ENCODE measurements around the gene IL12RB1.

Gene IL12RB1

DNA sequence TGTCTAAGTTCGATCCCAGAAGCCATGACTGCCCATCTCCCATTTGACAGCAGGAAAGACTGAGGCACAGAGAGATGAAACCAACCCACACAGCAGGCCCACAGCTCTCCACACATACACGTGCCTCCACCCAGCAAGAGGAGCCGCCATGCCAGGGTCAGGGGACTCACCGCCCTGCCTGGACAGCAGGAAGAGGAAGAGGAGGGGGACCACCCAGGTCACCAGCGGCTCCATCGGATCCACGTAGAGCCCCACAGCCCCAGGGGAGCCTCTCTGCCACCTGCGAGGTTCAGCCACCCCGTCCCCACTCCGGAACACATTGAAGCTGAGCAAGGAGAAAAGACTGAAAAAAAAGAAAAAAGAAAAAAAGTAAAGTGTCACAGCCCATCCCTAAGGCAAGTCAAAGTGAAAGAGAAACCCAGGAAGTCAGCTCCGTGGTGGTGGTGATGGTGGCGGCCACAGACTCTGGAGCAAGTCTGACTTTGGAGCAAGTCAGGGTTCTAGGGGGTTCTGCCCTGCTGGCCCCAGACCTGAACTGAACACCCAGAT lies at the start of gene IL12RB1:
IL12RB1 (minus strand) TSS at position 345 of the 549 bp plus-strand sequence; CDS start at position 234, 111 bp downstream.
- peak; percentile 84 for DNase-seq

DNA sequence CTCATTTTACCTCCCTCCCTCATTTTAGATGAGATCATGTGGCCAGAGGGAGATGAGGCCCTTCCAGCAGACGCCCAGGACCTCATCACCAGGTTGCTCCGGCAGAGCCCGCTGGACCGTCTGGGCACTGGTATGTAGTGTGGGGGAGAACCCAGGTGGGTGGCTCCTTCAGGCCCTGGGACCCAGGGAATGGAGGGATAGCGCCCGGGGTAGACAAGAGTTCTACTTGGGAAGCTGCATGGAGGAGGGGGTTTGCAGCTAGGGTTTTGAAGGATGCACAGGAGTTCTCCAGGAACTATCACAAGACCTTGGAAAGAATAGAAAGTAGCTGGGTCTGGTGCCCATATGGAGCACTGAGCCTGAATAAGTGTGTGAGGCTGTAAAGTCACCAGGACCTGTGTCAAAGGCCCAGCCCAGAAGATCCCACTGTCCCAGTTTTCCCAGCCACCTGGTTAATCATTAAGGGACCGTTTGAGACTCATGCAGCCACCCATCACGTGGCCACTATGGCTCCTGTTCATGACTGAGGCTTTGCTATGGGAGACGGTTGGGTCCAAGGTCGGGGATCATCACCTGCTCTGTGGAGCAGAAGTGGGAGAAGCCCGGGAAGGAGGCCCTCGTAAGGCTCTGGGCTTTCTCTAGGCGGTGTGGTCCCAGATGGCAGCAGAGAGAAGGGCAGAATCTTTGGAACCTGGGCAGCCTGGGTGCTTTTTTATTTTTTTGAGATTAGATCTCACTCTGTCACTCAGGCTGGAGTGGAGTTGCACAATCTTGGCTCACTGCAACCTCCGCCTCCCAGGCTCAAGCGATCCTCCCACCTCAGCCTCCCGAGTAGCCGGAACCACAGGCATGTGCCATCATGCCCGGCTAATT lies 49.2 kb upstream of the IL12RB1 start:
- DNase-seq: no peak

DNA sequence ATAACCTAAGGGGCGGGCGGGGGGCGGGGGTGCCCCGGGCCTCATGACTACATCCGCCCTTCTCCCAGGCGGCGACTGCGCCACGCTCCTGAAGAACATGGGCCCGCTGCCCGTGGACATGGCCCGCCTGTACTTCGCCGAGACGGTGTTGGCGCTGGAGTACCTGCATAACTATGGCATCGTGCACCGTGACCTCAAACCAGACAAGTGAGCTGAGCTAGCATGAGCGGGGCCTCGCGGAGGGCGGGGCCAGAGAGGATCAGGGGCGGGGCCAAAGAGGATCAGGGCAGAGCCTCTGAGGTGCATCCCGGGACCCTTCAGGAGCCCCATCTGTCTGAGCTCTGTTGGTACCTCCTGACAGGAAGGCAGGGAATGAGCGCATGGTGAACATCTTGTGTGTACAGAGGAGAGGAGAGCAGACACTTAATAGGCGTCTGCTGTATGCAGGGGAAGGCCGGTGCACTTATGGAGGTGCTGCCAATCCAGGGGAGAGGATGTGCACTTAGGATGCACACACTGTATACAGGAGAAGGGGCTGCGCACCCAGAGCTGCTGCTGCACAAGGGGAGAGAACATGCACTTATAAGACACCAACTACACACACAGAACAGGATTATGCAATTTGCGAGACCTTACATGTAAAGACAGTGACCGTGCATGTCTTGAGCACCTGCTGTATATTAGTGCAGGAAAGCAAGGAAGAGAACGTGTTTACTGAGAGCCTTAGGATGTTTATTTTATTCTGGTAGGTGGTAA lies 45.3 kb upstream of the IL12RB1 start:
- no peak for DNase-seq

DNA sequence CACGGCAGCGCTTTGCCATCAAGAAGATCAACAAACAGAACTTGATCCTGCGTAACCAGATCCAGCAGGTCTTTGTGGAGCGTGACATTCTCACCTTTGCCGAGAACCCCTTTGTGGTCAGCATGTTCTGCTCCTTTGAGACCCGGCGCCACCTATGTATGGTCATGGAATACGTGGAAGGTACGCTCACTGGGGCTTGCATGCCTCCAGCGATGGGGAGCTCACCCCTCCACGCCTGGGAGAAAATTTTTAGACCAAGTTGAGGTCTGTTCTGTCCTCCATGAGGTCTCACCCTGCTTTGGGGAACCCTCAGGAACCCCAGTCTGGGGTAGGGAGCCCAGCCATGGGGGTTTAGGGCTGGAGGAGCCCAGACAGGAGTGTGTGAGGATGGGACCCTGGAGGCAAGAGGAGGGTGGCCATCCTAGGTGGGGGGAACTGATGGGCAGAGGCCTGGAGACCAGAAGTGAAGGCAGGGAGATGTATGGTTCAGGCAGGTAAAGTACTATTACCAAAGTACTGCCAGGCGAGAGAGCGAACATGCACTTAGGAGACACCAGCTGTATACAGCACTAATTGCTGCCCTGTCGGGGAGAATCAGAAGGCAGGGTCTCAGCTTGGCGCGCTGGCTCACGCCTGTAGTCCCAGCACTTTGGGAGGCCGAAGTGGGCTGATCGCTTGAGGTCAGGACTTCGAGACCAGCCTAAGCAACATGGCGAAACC lies 43.9 kb upstream of the IL12RB1 start:
- no peak for DNase-seq

DNA sequence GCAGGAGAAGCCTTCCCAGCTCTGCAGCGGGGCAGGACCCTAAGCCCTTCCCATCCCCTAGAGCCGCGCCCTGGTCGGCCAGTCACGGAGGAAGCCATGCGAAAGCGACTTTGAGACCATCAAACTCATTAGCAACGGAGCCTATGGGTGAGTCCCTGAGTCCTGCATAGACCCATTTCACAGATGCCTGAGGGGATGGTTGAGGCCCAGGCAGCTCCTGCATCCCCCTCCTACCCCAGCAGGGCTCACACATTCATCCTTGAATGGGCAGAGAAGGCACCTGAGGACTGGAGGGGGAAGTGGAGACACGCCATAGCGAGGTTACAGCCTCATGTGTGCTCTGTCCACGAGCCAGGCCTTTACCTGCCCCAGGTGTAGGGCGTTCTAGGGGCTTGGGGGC lies 42.1 kb upstream of the IL12RB1 start:
- no peak for DNase-seq

DNA sequence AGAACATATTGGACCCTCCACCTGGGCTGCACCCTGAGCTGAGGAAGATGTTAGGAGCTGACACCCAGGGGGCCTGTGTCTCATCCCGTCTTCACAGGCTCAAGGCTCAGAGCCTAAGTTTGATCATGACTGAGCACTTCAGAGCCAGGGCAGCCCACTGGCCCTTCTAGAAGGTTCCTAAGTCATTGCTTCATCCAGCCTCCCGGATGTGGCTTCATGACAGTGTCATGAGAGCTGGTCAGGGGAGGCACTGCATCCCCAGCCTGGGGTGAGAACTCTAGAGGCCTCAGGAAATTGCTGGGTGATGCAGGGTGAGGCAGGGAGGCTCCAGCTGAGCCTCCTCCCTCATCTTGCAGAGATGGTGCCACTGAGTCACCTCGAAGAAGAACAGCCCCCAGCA lies 41.3 kb upstream of the IL12RB1 start:
- DNase-seq: no peak

DNA sequence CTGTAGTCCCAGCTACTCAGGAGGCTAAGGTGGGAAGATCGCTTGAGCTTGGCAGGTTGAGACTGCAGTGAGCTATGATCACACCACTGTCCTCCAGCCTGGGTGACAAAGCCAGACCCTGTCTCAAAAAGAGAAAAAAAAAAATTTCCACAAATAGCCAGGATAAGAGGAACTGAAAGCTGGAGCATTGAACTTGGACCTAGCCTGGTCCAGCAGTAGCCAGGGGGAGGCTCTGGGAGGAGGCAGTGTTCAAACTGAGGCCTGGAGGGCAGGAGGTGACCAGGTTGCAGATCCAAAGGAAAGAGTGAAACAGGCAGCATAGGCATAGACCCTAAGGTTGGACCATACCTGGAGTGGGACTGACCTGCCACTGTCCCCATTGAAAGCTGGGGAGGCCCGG lies 39.4 kb upstream of the IL12RB1 start:
- DNase-seq: no peak

DNA sequence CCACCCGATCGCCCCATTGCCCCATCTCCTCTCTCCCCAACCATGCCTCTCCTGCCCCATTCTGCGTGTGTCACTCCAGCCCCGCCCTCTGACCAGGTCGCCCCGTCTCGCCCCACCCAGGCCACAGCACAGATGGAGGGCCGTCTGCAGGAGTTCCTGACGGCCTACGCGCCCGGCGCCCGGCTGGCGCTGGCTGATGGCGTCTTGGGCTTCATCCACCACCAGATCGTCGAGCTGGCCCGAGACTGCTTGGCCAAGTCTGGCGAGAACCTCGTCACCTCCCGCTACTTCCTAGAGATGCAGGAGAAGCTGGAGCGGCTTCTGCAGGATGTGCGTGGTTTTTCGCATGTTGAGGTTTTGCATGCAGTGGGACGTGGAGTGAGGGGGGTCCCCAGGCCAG lies 37.1 kb upstream of the IL12RB1 start:
- no peak for DNase-seq

DNA sequence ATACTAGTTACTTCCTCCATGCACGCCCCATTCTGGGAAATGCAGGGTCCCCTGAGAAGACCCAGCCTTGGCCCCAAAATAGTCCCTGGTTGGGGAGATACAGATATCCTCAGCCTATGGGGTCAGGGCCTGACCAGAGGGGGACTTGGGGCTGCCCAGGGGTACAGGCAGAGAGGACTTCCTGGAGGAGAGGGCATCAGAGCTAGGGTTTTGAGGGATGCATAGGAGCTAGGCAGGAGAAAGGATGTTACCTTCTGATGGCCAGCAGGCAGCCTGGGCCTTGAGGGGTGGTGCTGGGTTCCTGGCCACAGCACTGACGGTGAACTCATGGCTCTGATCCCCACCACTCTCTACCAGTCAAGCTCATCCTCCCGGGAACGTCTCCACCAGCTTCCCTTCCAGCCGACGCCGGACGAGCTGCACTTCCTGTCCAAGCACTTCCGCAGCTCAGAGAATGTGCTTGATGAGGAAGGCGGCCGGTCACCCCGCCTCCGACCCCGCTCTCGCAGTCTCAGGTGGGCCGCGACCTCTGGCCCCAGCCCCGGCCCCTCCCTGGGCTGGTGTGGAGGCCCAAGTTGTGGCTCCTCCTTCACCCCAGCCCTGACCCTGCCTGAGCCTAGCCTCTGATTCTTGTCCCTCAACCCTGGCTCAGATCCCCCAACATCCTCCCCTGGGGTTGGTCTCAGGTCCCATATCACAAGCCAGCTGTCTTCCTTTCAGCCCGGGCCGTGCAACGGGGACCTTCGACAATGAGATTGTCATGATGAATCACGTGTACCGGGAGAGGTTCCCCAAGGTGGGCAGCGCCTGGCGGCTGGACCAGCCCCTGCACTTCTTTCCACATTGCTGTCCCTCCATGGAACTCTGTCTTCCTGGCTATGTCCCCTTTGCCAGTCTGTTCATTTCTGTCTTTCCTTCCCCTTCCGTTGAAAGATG lies 36.4 kb upstream of the IL12RB1 start:
- no peak for DNase-seq

DNA sequence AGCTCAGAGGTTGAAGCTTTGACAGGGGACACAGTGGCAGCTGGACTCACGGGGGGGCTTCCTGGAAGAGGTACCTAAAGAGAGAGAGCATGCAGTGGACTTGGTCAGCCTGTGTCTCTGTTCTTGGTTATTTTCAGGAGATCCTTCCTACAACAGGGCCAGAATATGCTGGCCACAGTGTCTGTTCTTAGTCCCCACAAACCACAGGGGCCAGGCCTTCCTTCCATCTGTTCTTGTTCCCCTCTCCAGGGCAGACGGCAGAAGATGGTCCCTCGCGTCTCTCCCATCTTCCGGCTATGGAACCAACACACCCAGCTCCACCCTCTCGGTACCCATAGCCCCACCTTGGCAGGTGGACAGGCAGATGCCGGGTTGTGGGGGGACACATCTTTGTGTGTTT lies 35.7 kb upstream of the IL12RB1 start:
- no peak for DNase-seq

DNA sequence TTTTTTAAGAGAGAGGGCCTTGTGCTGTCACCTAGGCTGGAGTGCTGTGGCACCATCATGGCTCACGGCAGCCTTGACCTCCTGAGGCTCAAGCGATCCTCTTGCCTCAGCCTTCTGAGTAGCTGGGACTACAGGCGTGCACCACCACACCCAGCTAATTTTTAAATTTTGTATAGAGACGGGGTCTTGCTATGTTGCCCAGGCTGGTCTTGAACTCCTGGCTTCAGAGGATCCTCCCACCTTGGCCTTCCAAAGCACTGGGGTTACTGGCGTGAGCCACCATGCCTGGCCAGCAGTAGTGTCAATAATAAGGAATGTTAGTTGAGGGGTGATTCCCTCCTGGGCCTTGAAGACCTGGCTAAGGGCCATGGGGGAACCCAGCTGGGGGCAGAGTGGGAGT lies 34.4 kb upstream of the IL12RB1 start:
- no peak for DNase-seq

DNA sequence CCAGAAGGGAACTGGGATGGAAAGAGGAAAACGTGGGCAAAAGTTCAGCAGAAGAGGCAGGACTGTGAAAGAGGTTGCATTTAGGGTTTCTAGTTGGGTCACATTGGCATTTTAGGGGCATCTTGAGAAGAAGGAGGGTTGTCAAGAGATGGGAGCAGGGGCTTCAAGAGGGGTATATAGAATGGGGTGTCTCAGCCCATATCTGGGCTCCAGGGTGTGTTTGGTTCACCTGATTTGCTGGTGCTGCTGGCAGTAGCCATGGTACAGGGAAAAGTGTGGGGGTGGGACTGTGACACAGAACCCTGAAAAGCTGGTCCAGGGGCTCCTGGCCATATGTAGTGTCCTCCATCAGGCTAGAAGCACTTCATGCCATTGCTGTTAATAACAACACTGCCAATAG lies 33.4 kb upstream of the IL12RB1 start:
- no peak for DNase-seq

DNA sequence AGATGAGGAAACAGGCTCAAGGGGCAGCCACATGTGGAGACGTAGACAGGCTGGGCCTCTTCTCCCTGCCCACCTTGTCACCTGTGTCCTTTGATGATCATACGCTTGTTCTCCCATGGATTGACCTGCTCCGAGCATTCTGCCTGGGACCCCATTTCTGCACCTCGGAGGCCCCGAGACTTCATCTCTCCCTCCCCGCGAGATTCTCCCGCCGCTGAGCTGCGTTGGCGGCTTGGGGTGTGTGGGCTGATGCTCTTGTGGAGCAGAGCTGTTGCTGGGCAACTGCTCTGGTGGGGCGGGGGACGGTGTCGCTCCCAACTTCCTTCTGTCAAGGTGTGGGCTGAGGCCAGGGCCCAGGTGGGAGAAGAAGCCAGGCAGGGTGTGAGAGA lies 33.0 kb upstream of the IL12RB1 start:
- DNase-seq: peak; percentile 86

DNA sequence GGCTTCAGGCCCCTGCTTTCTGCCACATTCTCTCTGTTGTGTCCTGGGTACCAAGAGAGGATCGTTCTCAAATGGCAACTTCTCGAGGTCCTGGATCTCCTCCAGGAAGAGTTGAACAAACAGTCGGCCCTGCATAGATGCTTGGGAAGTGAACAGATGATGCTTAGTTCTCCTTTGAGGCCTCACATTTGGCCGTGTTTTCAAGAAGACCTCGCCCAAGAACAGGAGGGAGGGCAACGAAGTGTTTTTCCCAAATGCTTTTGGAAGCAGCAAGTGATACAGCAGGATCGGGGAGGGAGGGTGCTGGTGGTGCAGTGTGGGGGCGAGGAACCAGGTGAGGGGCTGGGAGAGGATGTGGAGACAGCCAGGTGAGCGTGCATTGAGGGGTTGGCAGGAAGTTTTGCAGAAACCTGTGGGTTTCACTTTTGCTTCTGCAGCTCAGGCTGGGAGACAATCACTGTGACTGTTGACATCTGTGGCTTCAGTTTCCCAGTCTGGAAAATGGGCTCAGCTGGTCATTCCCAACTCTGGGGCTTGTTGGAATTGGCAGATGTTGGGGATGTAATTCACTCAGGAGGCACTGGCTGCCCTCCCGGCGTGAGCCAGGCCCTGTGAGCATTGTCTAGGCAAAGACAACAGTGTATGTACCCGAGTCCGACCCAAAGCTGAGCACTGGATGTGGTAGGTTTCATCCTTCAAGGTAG lies 32.4 kb upstream of the IL12RB1 start:
- DNase-seq: peak; percentile 83

DNA sequence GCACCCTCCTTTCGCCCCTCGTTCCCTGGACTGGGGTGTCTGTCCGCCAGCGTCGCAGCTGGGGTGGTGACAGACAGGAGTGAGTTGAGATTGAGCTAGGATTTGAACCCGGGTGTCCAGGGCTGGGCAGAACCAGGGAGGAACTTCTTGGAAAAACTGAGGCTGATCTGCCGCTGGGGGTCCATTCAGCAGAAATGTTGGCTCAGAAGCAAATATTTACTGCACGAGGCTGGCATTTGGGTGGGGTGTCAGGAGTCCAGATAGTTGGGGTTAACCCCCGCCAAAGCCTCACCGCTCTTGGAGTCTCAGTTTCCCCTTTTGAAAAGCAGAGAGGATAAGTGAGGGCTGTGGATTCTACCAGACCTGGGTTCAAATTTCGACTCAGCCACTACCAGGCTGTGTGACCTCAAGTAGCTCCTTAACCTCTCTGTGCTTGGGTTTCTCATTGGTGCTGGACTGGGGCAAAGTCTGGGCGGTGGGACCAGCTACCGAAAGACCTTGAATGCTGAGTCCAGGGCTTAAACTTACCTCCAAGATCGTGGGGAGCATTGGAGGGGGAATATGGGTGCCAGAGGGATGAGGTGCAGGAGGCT lies 31.8 kb upstream of the IL12RB1 start:
- DNase-seq: no peak

DNA sequence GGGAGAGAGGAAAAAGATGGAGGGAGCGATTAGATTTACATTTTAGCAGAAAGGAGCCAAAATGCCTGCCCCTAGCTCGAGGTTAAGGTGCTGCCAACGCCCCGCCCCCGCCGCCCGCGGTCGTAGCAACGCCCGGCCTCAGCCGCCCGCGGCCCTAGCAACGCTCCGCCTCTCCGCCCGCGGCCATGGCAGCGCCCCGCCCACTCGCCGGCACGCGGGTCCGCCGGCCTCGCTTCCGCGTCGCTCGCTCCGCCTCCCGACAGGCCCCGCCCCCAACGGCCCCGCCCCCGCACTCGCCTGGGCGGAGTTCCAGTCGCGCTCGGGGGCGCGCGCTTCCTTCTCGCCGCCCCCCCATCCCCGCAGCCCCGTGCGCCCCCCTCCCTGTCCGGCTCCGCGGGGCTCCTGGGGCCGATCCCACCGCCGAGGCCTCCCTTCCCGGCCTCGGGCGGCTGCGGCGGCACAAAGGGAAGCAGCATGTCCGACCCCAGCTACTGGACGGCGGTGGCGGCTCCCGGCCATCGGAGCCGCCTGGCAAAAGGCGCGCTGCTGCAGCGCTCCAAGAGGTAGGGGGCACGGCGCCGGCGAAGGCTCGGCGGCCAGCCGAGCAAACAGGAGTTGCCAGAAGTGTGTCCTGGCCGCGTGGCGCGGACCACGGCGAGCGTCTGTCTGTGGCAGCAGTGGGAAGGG lies 31.1 kb upstream of the IL12RB1 start:
- DNase-seq: peak; percentile 98

DNA sequence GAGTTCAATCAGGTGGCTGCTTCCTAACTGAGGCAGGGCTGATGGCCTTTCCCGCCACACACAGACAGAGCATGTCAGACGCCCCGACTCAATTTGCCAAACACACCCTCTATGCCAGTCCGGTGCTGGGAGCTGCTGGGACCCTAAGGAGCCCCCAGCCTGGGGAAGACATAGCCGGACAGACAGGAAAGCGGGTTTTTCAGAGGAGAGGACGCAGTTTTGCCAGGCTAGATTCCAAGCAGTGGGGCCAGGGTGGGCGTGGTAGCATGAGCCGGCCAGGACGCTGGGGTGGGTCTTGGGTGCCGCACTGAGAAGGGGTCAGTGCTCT lies 30.6 kb upstream of the IL12RB1 start:
- DNase-seq: no peak

DNA sequence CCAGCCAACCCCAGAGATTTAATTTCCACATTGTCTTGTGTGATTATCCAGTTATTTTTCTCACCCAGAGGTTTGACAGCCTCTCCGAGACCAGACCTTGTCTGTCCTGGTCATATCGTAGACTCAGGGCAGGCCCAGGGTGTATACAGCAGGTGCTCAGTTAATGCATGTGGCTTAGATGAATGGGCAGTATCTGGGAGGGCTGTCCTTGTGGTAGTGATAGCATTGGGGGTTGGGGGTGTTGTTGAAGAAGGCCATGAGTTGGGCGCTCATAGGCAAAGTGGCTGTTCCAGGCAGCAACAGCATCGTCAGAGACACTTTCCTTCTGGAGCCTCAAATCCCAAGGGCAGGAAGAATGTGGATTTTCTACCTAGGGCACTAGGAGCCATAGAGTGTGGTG lies 27.7 kb upstream of the IL12RB1 start:
- no peak for DNase-seq

DNA sequence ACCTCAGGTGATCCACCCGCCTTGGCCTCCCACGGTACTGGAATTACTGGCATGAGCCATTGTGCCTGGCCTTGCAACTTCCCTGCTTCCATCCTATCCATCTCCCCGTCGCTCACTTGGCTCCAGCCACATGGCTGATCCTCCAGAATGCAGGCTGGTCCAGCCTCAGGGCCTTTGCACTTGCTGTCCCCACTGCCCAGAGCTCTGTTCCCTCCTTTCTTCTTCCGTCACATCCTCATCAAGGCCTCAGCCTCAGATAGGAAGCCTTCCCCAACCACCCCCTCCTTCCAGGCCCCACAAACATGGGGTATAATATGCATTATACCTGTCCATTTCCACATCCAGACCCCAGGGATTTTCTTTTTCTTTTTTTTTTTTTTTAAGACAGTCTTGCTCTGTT lies 27.1 kb upstream of the IL12RB1 start:
- no peak for DNase-seq

DNA sequence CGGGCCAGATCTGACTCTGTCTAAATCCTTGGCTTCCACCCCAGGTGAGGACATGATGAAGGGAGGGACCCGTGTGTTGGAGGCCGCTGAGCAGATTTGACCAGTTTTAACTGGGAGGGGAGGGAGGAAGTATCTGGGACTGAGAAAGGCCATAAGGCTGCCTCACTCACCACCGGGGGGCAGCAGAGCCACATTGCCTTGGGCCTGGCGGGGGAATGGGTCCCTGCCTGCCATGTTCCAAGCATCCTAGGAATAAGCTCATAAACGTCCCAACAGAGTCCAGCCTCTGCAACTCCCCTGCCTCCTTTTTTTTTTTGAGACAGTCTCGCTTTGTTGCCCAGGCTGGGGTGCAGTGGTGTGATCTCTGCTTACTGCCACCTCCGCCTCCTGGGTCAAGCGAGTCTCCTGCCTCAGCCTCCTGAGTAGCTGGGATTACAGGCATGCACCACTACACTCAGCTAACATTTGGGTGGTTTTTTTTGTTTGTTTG lies 26.3 kb upstream of the IL12RB1 start:
- peak; percentile 92 for DNase-seq

Data from activated effector memory CD4-positive, alpha-beta T cell treated with anti-CD3 and anti-CD28 coated beads, Interleukin-2, amount 50 U/mL, for 16 hours (primary cell).